Midbrain (tissue), 1 donor: ENCODE measurements around the gene SLC44A4.
"Not testable (repeated sequence)": the region's sequence is repeated elsewhere in the genome, so short reads cannot be mapped to it uniquely, and the experiment has no call there.

ENCODE experiments used
- DNase-seq: peaks from one replicate; lab custom pipeline; 2025; lab: John Stamatoyannopoulos, UW

The SLC44A4 gene

GRCh38 chr6:31879901-31880300 lies 1.1 kb upstream of the SLC44A4 start:
- no peak for DNase-seq

GRCh38 chr6:31879143-31879542 lies 346 bp upstream of the SLC44A4 start:
- DNase-seq = no peak

GRCh38 chr6:31878222-31878621 lies 575 bp downstream of the SLC44A4 start:
- DNase-seq = no peak

GRCh38 chr6:31877651-31878161 lies 1.1 kb downstream of the SLC44A4 start:
- no peak for DNase-seq

GRCh38 chr6:31877125-31877650 lies 1.6 kb downstream of the SLC44A4 start:
- DNase-seq = no peak

- DNase-seq = no peak
Measured at GRCh38 chr6:31876357-31876756, 2.4 kb downstream of the SLC44A4 start.

GRCh38 chr6:31875877-31876276 lies 2.9 kb downstream of the SLC44A4 start:
- DNase-seq = no peak

- no peak for DNase-seq
Measured at GRCh38 chr6:31874836-31875572, 3.8 kb downstream of the SLC44A4 start.

- no peak for DNase-seq
Measured at GRCh38 chr6:31874084-31874670, 4.6 kb downstream of the SLC44A4 start.

- no peak for DNase-seq
Measured at GRCh38 chr6:31871046-31871659, 7.6 kb downstream of the SLC44A4 start.

GRCh38 chr6:31870385-31870921 lies 8.3 kb downstream of the SLC44A4 start:
- no peak for DNase-seq

- no peak for DNase-seq
Measured at GRCh38 chr6:31869343-31869742, 9.5 kb downstream of the SLC44A4 start.

GRCh38 chr6:31868658-31868971 lies 10.2 kb downstream of the SLC44A4 start:
- DNase-seq = not testable (repeated sequence)

- DNase-seq = no peak
Measured at GRCh38 chr6:31865205-31866118, 13.3 kb downstream of the SLC44A4 start.

GRCh38 chr6:31864818-31865204 lies 14.0 kb downstream of the SLC44A4 start:
- DNase-seq = no peak

GRCh38 chr6:31864123-31864562 lies 14.7 kb downstream of the SLC44A4 start:
- not testable (repeated sequence) for DNase-seq

- DNase-seq = peak; percentile 100
Measured at GRCh38 chr6:31862344-31863235, 16.2 kb downstream of the SLC44A4 start, which contains the start of gene NEU1. NEU1 (minus strand) TSS chr6:31862821; CDS start chr6:31862776, 45 bp downstream.

GRCh38 chr6:31861919-31862343 lies 16.9 kb downstream of the SLC44A4 start:
- DNase-seq = no peak

- DNase-seq = no peak
Measured at GRCh38 chr6:31861150-31861549, 17.6 kb downstream of the SLC44A4 start.

GRCh38 chr6:31860349-31860748 lies 18.4 kb downstream of the SLC44A4 start:
- no peak for DNase-seq
